HL-60/S4 (cell line): ENCODE results near the gene HIRA.

Experiments used
- in situ Hi-C: fragments of 300-500 bp; cut with MboI; formaldehyde crosslinking; loops from 2 replicates; pipeline ENCODE4 v1.14.3; 2022; ENCODE audit warnings: low sequenced_read_pairs

HIRA gene

DNA sequence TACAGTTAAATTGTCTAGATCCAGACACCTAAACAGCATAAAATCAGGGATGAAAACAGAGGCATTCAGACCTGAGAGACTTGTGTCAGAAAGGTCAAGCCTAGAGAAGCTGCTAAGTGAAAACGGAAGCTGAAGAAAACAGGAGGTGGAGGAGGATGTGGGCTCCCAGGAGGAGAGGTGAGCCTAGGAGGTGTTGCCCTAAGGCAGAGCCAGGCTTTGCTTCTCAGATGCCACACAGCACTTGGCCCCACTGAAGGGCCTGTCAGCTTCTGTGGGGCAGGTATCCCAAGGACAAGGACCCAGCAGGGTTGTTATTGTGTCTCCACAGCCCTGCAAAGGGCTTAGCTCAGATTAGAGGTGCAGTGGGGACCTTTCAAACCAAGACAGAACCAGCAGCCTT lies 33.0 kb upstream of the HIRA start:
- in situ Hi-C loops: loop anchor here (25.0 kb wide), 1 partner anchor 502 kb away; no protein-coding TSS in a partner anchor

- in situ Hi-C loops: loop anchor here (25.0 kb wide), 1 partner anchor 501 kb away; no protein-coding TSS in a partner anchor
These were observed 32.2 kb upstream of the HIRA start for GRCh38 chr22:19463491-19464469.

- in situ Hi-C loops: loop anchor here (25.0 kb wide), 1 partner anchor 501 kb away; no protein-coding TSS in a partner anchor
These were observed 31.5 kb upstream of the HIRA start for GRCh38 chr22:19463008-19463407.

DNA sequence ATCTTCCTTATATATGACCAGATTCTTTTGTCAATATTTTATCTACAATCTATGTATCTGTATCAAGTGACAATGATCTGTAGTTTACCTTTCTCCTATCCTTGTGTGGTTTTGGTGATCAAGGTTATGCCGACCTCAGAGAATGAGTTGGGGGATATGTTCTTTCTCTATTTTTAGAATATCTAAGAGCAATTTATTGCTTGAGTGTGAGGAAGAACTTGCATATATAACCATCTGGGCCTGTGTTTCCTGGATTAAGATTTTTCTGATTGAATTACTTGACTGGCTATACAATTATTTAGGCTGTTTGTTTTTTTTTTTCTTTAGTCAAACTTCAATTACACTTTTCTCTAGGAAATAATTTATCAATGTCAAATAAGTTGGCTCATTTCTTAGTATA lies 30.0 kb upstream of the HIRA start:
- in situ Hi-C loops: loop anchor here (25.0 kb wide), 1 partner anchor 499 kb away; no protein-coding TSS in a partner anchor

DNA sequence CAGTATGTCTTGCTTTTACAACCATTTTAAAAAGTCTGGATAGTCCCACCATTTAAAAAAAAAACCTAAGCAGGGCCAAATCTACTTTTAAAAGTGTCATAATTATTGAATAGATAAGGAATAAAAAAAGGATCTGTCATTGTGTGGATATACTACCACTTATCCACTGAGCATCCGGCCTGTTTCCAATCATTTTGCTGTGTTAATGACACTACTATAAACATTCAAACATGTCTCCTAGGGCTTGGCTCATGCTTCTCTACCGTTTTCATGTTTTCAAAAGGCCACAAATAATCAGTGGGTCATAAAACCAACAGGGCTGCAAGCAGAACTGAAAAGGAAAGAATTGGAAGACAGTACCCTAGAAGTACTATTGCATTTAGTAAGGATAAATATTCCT lies 28.5 kb upstream of the HIRA start:
- in situ Hi-C loops: loop anchor here (25.0 kb wide), 1 partner anchor 498 kb away; no protein-coding TSS in a partner anchor

DNA sequence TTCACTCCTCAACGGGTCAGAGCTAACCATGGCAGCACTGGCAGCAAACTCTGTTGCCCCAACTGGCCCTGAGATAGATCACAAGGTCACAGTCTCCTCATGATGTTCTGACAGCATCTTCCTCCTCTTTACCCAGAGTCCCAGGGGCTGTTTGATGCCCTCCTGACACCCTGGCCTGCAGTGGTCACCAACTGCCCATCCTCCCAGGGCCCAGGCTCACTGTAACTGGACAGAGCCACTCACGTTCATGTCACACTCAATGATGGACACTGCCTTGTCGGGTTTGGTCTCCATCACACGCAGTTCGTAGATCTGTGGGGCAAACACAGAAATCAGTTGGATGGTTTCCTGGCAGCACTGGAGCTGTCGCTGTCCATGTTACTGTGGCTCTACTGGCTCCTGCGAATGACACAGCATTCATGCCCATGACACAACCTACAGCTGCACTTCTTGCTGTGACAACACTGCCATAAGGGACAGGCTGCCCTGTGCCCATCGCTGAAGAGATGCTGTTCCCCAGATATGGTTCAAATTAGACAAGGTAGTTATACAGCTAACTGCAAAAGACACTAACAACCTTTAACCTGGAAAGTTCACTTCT lies 26.4 kb upstream of the HIRA start:
- in situ Hi-C loops: loop anchor here (25.0 kb wide), 1 partner anchor 496 kb away; no protein-coding TSS in a partner anchor

DNA sequence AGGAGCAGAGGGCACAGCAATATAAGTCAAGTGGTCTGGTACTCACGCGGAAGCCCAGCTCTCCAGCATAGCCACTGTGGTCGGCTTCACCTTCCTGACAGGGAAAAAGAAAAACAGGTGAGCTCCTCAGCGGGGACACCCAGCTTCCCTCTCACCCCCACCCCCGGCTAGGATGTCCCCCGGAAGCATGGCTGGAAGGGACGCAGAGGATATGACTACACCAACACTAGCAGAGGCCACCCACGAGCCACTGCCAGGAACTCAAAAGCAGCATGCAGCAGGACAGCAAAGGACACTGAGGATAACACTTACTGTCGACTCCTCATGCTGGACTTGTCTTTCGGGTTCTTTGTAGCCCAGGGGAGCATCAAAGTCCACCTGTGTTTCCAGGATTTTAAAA lies 25.0 kb upstream of the HIRA start:
- in situ Hi-C loops: loop anchor here (25.0 kb wide), 1 partner anchor 494 kb away; no protein-coding TSS in a partner anchor

- in situ Hi-C loops: loop anchor here (25.0 kb wide), 1 partner anchor 493 kb away; no protein-coding TSS in a partner anchor
These were observed 24.2 kb upstream of the HIRA start for GRCh38 chr22:19455585-19456370.

DNA sequence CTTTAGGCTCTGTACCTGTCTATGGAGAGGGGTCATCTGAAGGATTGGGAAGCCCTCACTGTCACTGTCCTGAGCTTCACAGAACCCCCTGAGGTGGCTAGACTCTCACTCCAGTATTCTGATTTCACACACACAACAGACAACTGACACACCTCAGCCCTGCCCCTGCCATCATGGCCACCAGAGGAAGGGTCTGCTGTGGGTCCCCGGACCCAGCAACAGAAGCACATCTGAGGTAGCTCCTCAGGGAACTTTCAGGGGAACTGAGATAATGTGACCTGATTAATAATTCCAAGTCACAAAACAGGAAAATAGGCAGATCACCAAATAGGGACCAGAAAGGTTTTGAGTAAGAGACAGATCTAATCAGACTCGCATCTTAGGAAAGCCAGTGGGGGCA lies 23.5 kb upstream of the HIRA start:
- in situ Hi-C loops: loop anchor here (25.0 kb wide), 1 partner anchor 493 kb away; no protein-coding TSS in a partner anchor

DNA sequence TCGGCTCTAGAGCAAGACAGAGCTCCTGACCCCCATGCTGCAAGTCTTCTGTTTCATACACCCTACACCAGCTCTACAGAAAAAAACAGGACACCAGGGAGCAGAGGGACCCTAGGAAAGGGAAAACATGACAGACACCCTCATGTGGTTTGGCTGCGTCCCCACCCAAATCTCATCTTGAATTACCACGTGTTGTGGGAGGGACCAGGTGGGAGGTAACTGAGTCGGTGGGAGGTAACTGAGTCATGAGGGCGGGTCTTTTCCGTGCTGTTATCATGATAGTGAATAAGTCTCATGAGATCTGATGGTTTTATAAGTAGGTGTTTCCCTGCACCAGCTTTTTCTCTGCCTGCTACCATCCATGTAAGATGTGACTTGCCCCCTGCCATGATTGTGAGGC lies 22.6 kb upstream of the HIRA start:
- in situ Hi-C loops: loop anchor here (25.0 kb wide), 1 partner anchor 492 kb away; no protein-coding TSS in a partner anchor

GRCh38 chr22:19453718-19454117 lies 22.2 kb upstream of the HIRA start:
- in situ Hi-C loops: loop anchor here (25.0 kb wide), 1 partner anchor 491 kb away; no protein-coding TSS in a partner anchor

GRCh38 chr22:19451570-19451969 lies 20.0 kb upstream of the HIRA start:
- in situ Hi-C loops: loop anchor here (25.0 kb wide), 1 partner anchor 489 kb away; no protein-coding TSS in a partner anchor

GRCh38 chr22:19450363-19451175 lies 19.0 kb upstream of the HIRA start:
- in situ Hi-C loops: loop anchor here (25.0 kb wide), 1 partner anchor 488 kb away; no protein-coding TSS in a partner anchor

GRCh38 chr22:19449422-19449767 lies 17.9 kb upstream of the HIRA start:
- in situ Hi-C loops: no loop called here

- in situ Hi-C loops: no loop called here
These were observed 17.3 kb upstream of the HIRA start for GRCh38 chr22:19448739-19449421.

GRCh38 chr22:19448076-19448607 lies 16.6 kb upstream of the HIRA start:
- in situ Hi-C loops: no loop called here

DNA sequence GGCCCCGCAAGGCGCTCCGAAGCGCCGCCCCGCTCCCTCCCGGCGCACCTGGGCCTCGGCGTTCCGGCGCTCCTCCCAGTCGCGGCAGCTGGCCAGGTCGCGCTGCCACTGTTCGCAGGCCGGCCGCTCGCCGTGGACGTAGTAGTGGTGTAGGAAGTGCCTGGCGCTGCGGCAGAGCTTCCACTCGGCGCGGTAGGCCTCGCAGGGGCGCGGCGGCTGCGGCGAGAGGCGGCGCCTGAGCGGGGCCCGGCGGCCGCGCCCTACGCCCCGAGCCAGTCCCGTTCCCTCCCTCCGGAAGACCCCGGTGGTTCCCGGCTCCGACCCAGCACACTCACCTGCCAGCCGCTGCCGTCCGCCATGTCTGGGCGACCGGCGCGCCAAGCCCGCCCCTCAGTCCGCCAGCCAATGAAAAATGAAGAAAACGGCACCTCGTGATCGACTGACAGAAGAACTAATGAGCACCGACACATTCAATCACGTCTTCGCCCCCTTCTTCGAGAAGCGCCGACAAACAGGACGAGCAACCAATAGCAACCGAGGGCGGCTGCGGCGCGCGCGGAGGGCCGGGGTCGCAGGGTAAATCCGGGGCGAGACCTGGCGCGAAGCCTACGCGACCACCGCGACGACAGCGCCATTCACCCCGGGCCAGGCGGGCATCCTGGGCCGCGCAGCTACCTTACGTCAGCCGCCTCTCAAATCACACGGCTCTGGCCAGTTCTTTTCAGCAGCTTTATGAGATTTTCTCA lies 16.0 kb upstream of the HIRA start, which contains the start of gene C22orf39:
TSS of gene C22orf39 (minus strand) at position 382 of the 746 bp plus-strand sequence. CDS start at position 359, 23 bp downstream.
- in situ Hi-C loops: no loop called here
